K562 (cell line): ENCODE data around the gene ZSCAN22. TPM values are rescaled to one million over a fixed set of nuclear protein-coding genes. Genes with fewer than 3 reads are reported as not detected.

Experiments used
- ARID3B ChIP-seq: fragments of 250-450 bp; sonication (Bioruptor Pico); IDR thresholded peaks from 2 replicates; pipeline ENCODE4 v1.4.0; 2020; ENCODE audit warnings: borderline replicate concordance
- BCL6 ChIP-seq: fragments of 250-450 bp; sonication (Bioruptor Pico); IDR thresholded peaks from 2 replicates; pipeline ENCODE4 v1.4.0; 2020
- CBX3 ChIP-seq, 2 experiments: IDR thresholded peaks; 1 replicate in 1 of 2; 2 replicates in 1 of 2; pipeline ENCODE4 v1.6.1; 2012; ENCODE audit warnings: inconsistent platforms in 2 of 2, low read length in 2 of 2, borderline replicate concordance in 1 of 2, control low read depth in 1 of 2
- CEBPG ChIP-seq, 3 experiments: fragments of 200-800 bp in 1 of 3; sonication (Bioruptor generic) in 1 of 3; sonication (generic) in 1 of 3; formaldehyde crosslinking in 1 of 3; IDR thresholded peaks in 2 of 3; conservative IDR thresholded peaks in 1 of 3; 2 replicates each; pipeline versions ENCODE4 v1.6.1 to v1.8.0; 2016 to 2022; ENCODE audit warnings: missing compliant biosample characterization in 2 of 3, missing genetic modification characterization in 2 of 3, mild to moderate bottlenecking in 1 of 3, missing genetic modification reagents in 1 of 3
- ELF4 ChIP-seq: fragments of 450-650 bp; formaldehyde crosslinking; IDR thresholded peaks from 2 replicates; pipeline ENCODE4 v1.4.0; 2022; ENCODE audit warnings: missing genetic modification characterization
- HBP1 ChIP-seq: fragments of 450-650 bp; formaldehyde crosslinking; IDR thresholded peaks from 2 replicates; pipeline ENCODE4 v1.4.0; 2022; ENCODE audit warnings: missing genetic modification characterization
- HLTF ChIP-seq: fragments of 450-650 bp; IDR thresholded peaks from 2 replicates; pipeline ENCODE4 v1.6.1; 2016
- L3MBTL2 ChIP-seq: fragments of 450-650 bp; IDR thresholded peaks from 2 replicates; pipeline ENCODE4 v1.6.1; 2016; ENCODE audit warnings: mild to moderate bottlenecking, moderate library complexity
- MBD2 ChIP-seq: sonication (generic); IDR thresholded peaks from 2 replicates; pipeline ENCODE4 v1.6.1; 2016; ENCODE audit warnings: low read depth, borderline replicate concordance
- MITF ChIP-seq: IDR thresholded peaks from 2 replicates; pipeline ENCODE4 v1.6.1; 2014; ENCODE audit warnings: antibody characterized with exemption
- NR2C1 ChIP-seq, 2 experiments: fragments of 450-650 bp; IDR thresholded peaks; 2 replicates each; pipeline ENCODE4 v1.6.1; 2017; ENCODE audit warnings: mild to moderate bottlenecking in 2 of 2, antibody characterized with exemption in 1 of 2, inconsistent platforms in 1 of 2, missing compliant biosample characterization in 1 of 2, missing genetic modification characterization in 1 of 2
- OTX1 ChIP-seq: fragments of 450-650 bp; formaldehyde crosslinking; IDR thresholded peaks from 2 replicates; pipeline ENCODE4 v1.4.0; 2022; ENCODE audit warnings: mild to moderate bottlenecking
- PHF21A ChIP-seq: fragments of 450-650 bp; IDR thresholded peaks from 2 replicates; pipeline ENCODE4 v1.6.1; 2017; ENCODE audit warnings: low read depth, borderline replicate concordance
- RFX5 ChIP-seq: IDR thresholded peaks from 2 replicates; pipeline ENCODE4 v1.6.1; 2011; ENCODE audit warnings: low read depth, mild to moderate bottlenecking, improper control_type of control experiment, low read length
- SNRNP70 ChIP-seq: fragments of 200-400 bp; formaldehyde crosslinking; optimal IDR thresholded peaks from 2 replicates; pipeline ENCODE3; 2017; ENCODE audit warnings: low read depth, low read length
- STAT6 ChIP-seq: sonication (generic); formaldehyde crosslinking; IDR thresholded peaks from 2 replicates; pipeline ENCODE4 v1.8.1; 2023; ENCODE audit warnings: mild to moderate bottlenecking, missing genetic modification reagents
- ZKSCAN1 ChIP-seq: fragments of 150-350 bp; IDR thresholded peaks from 2 replicates; pipeline ENCODE4 v1.6.1; 2016; ENCODE audit warnings: low read depth, low read length
- ZNF12 ChIP-seq: sonication (generic); formaldehyde crosslinking; IDR thresholded peaks from 2 replicates; pipeline ENCODE4 v1.4.0; 2020; ENCODE audit warnings: mild to moderate bottlenecking, missing genetic modification reagents
- ZNF583 ChIP-seq: fragments of 250-450 bp; sonication (Bioruptor Pico); IDR thresholded peaks from 2 replicates; pipeline ENCODE4 v1.4.0; 2020
- polyA plus RNA-seq, 8 experiments: library from polyadenylated mRNA; depleted of rRNA in 4 of 8; stranded (reverse) in 5 of 8; unstranded in 3 of 8; fragments of >200 nt; fragmentation: Nextera tagmentation in 2 of 8; fragmentation: Illumina TruSeq in 1 of 8; extraction: Ambion mirVana in 2 of 8; extraction: Trizol in 1 of 8; gene quantifications; 2 replicates each; pipeline versions ENCODE4 v1.2.1 to v1.2.3, GENCODE V29; 2011 to 2014; ENCODE audit warnings: inconsistent platforms in 1 of 8, missing spikeins in 1 of 8
- total RNA-seq, 7 experiments: library from RNA; depleted of rRNA in 6 of 7; stranded (reverse); fragments of >200 nt in 6 of 7; fragmentation: Illumina TruSeq in 2 of 7; extraction: Trizol in 2 of 7; gene quantifications; 2 replicates each; pipeline versions ENCODE4 v1.2.1 to v1.2.3, GENCODE V29; 2011 to 2021; ENCODE audit warnings: low replicate concordance in 1 of 7

ZSCAN22 gene
- total and polyA plus RNA-seq, 9 of the 15 experiments (the other 6 are each of a cell fraction or from before 2014, with no cell fraction given): 0.98 to 5.3 (median 3.0) TPM

GRCh38 chr19:58326914-58327726 lies at the start of gene ZSCAN22 (continued):
- TF ChIP-seq STAT6 (CRISPR knock-in tag) (no peak; the same call in 1 of the 2 replicates), MITF (no peak; the same call in 1 of the 2 replicates), ZNF583 (peak; percentile 72; the same call in 1 of the 2 replicates), PHF21A (peak; percentile 45; the same call in 1 of the 2 replicates), OTX1 (no peak; the same call in 1 of the 2 replicates), ELF4 (CRISPR knock-in tag) (no peak; the same call in 1 of the 2 replicates), HLTF (peak; percentile 85), HBP1 (CRISPR knock-in tag) (no peak), ZKSCAN1 (peak; percentile 94), CEBPG (CRISPR knock-in tag; IDR thresholded peaks at IDR 0.05) (no peak), CEBPG (tag; conservative IDR thresholded peaks at IDR 0.05 in 1 of 2, IDR thresholded peaks at IDR 0.05 in 1 of 2) (no peak), L3MBTL2 (peak; percentile 64), MBD2 (peak; percentile 93), NR2C1 (IDR thresholded peaks at IDR 0.05) (peak; percentile 82), NR2C1 (tag; IDR thresholded peaks at IDR 0.05) (peak; percentile 86), BCL6 (no peak), RFX5 (no peak), CBX3 (IDR thresholded peaks at IDR 0.05; ENCODE audit: borderline replicate concordance in 1 of 2, low read length in 2 of 2) (peak in 1 of 2 experiments; percentile 85; a peak in 2 of 3 replicates), ZNF12 (CRISPR knock-in tag) (no peak; the same call in 1 of the 2 replicates), SNRNP70 (no peak), ARID3B (no peak)
